DOHH2 (cell line): ENCODE data around the gene ARHGAP22.

Experiments
- EZH2phosphoT487 ChIP-seq: fragments of 200-600 bp; sonication (generic); IDR thresholded peaks from 2 replicates; pipeline ENCODE4 v1.6.1; 2017; ENCODE audit warnings: borderline replicate concordance, mild to moderate bottlenecking, antibody characterized with exemption, low read length, moderate library complexity, mixed read lengths
- TF ChIP-seq, protein P1 (sequence below): fragments of 200-600 bp; sonication (generic); IDR thresholded peaks from one replicate; pipeline ENCODE4 v1.5.1; 2014; ENCODE audit warnings: antibody characterized with exemption, mild to moderate bottlenecking, low read depth, low read length; ENCODE audit not compliant: poor library complexity, severe bottlenecking

GRCh38 chr10:48595539-48595932 lies 9.3 kb downstream of the ARHGAP22 start:
- TF ChIP-seq, protein P1, sequence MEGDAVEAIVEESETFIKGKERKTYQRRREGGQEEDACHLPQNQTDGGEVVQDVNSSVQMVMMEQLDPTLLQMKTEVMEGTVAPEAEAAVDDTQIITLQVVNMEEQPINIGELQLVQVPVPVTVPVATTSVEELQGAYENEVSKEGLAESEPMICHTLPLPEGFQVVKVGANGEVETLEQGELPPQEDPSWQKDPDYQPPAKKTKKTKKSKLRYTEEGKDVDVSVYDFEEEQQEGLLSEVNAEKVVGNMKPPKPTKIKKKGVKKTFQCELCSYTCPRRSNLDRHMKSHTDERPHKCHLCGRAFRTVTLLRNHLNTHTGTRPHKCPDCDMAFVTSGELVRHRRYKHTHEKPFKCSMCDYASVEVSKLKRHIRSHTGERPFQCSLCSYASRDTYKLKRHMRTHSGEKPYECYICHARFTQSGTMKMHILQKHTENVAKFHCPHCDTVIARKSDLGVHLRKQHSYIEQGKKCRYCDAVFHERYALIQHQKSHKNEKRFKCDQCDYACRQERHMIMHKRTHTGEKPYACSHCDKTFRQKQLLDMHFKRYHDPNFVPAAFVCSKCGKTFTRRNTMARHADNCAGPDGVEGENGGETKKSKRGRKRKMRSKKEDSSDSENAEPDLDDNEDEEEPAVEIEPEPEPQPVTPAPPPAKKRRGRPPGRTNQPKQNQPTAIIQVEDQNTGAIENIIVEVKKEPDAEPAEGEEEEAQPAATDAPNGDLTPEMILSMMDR: no peak
- TF ChIP-seq EZH2phosphoT487: no peak
